IMR-90 (cell line): Measurements from ENCODE around the gene HHATL. TPM values are rescaled to one million over a fixed set of nuclear protein-coding genes. Genes with fewer than 3 reads are reported as not detected.

ENCODE experiments used
- ATAC-seq: fragments of 200-7000 bp; cut with Tn5 transposase; 2 replicates; pipeline ENCODE4 v1.9.1; 2020; ENCODE audit warnings: low read depth, mild to moderate bottlenecking, moderate library complexity
- BruUV-seq: library from RNA; stranded (reverse); fragments of 400-500 nt; replicated peaks from 2 replicates; lab custom pipeline; 2021; lab: Mats Ljungman, UMichigan
- CTCF ChIA-PET: fragments of 300-600 bp; formaldehyde crosslinking; extraction: SDS; loops from one replicate; lab custom pipeline; 2021; ENCODE audit warnings: antibody characterized with exemption; lab: Yijun Ruan, JAX
- POLR2A ChIA-PET: fragments of 300-600 bp; sonication (Branson Sonifier 250); formaldehyde crosslinking; loops from one replicate; lab custom pipeline; 2022; ENCODE audit warnings: antibody characterized with exemption; ENCODE audit not compliant: unreplicated experiment; lab: Charles Lee
- DNase-seq: peaks from one replicate; pipeline ENCODE4 v3.0.0; 2013
- H2AFZ ChIP-seq: replicated peaks from 2 replicates; pipeline ENCODE3; 2013; ENCODE audit warnings: low read length, mild to moderate bottlenecking; ENCODE audit not compliant: poor library complexity
- H2AK5ac ChIP-seq: 2 replicates; pipeline ENCODE4 v1.6.1; 2013; ENCODE audit warnings: low read depth, low read length, inconsistent platforms
- H2AK9ac ChIP-seq: replicated peaks from 2 replicates; pipeline ENCODE3; 2013; ENCODE audit warnings: mild to moderate bottlenecking, low read depth, low read length, moderate library complexity; ENCODE audit not compliant: poor library complexity
- H2BK120ac ChIP-seq: 2 replicates; pipeline ENCODE4 v1.6.1; 2013; ENCODE audit warnings: low read depth, low read length, inconsistent platforms
- H2BK15ac ChIP-seq: 3 replicates; pipeline ENCODE4 v1.6.1; 2013; ENCODE audit warnings: low read depth, low read length, inconsistent platforms
- H2BK20ac ChIP-seq: 2 replicates; pipeline ENCODE4 v1.6.1; 2013; ENCODE audit warnings: low read depth, mild to moderate bottlenecking, inconsistent platforms, low read length, moderate library complexity
- H2BK5ac ChIP-seq: 2 replicates; pipeline ENCODE4 v1.6.1; 2013; ENCODE audit warnings: mild to moderate bottlenecking, low read depth, low read length, inconsistent platforms; ENCODE audit not compliant: poor library complexity, severe bottlenecking
- H3K14ac ChIP-seq: replicated peaks from 2 replicates; pipeline ENCODE4 v1.6.1; 2013; ENCODE audit warnings: low read depth, low read length, inconsistent platforms
- H3K18ac ChIP-seq: 2 replicates; pipeline ENCODE4 v1.6.1; 2013; ENCODE audit warnings: low read depth, low read length, control low read depth
- H3K23ac ChIP-seq: 2 replicates; pipeline ENCODE4 v1.6.1; 2013; ENCODE audit warnings: low read depth, low read length, inconsistent platforms
- H3K27ac ChIP-seq: 2 replicates; pipeline ENCODE4 v1.5.1; 2013; ENCODE audit warnings: mild to moderate bottlenecking, control low read depth, low read length; ENCODE audit not compliant: insufficient read depth
- H3K27me3 ChIP-seq: 2 replicates; pipeline ENCODE4 v1.6.1; 2013; ENCODE audit warnings: low read length; ENCODE audit not compliant: control insufficient read depth, insufficient read depth
- H3K36me3 ChIP-seq: 2 replicates; pipeline ENCODE4 v1.6.1; 2013; ENCODE audit warnings: low read length, mixed read lengths; ENCODE audit not compliant: control insufficient read depth, insufficient read depth
- H3K4ac ChIP-seq: 2 replicates; pipeline ENCODE4 v1.6.1; 2013; ENCODE audit warnings: low read depth, low read length, inconsistent platforms
- H3K4me1 ChIP-seq: 2 replicates; pipeline ENCODE4 v1.6.1; 2013; ENCODE audit warnings: low read length, mixed read lengths; ENCODE audit not compliant: control insufficient read depth, insufficient read depth
- H3K4me2 ChIP-seq: 2 replicates; pipeline ENCODE4 v1.6.1; 2013; ENCODE audit warnings: low read depth, mild to moderate bottlenecking, control low read depth, low read length, moderate library complexity
- H3K4me3 ChIP-seq: 2 replicates; pipeline ENCODE4 v1.5.1; 2013; ENCODE audit warnings: low read depth, mild to moderate bottlenecking, control low read depth, low read length, moderate library complexity; ENCODE audit not compliant: insufficient read depth
- H3K56ac ChIP-seq: 2 replicates; pipeline ENCODE4 v1.6.1; 2013; ENCODE audit warnings: low read length, inconsistent platforms; ENCODE audit not compliant: insufficient read depth; ENCODE audit errors: extremely low read depth
- H3K79me1 ChIP-seq, 2 experiments: 2 replicates each; pipeline ENCODE4 v1.6.1; 2013; ENCODE audit warnings: low read length in 2 of 2, inconsistent platforms in 1 of 2, low read depth in 1 of 2
- H3K9ac ChIP-seq: 2 replicates; pipeline ENCODE4 v1.6.1; 2013; ENCODE audit warnings: low read depth, low read length, control low read depth
- H3K9me1 ChIP-seq: 2 replicates; pipeline ENCODE4 v1.6.1; 2013; ENCODE audit warnings: low read length, inconsistent platforms; ENCODE audit not compliant: insufficient read depth
- H3K9me3 ChIP-seq: 2 replicates; pipeline ENCODE4 v1.6.1; 2013; ENCODE audit warnings: low read length; ENCODE audit not compliant: control insufficient read depth, insufficient read depth
- H4K20me1 ChIP-seq: 2 replicates; pipeline ENCODE4 v1.6.1; 2013; ENCODE audit warnings: low read length, inconsistent platforms; ENCODE audit not compliant: insufficient read depth
- H4K5ac ChIP-seq: 2 replicates; pipeline ENCODE4 v1.6.1; 2013; ENCODE audit warnings: mild to moderate bottlenecking, low read depth, low read length, control low read depth
- H4K8ac ChIP-seq, 2 experiments: 2 replicates each; pipeline ENCODE4 v1.6.1; 2013; ENCODE audit warnings: low read depth in 2 of 2, low read length in 2 of 2, control low read depth in 1 of 2, inconsistent platforms in 1 of 2
- H4K91ac ChIP-seq: 2 replicates; pipeline ENCODE4 v1.6.1; 2013; ENCODE audit warnings: low read depth, low read length, inconsistent platforms; ENCODE audit not compliant: insufficient read depth
- CTCF ChIP-seq: conservative IDR thresholded peaks from 2 replicates; pipeline ENCODE4 v1.5.1; 2012; ENCODE audit warnings: mild to moderate bottlenecking, low read depth, low read length, improper control_type of control experiment
- ELK1 ChIP-seq: fragments of 150-350 bp; IDR thresholded peaks from 2 replicates; pipeline ENCODE4 v1.6.1; 2016; ENCODE audit warnings: low read depth, mild to moderate bottlenecking, low read length, moderate library complexity, borderline replicate concordance
- RAD21 ChIP-seq: IDR thresholded peaks from 2 replicates; pipeline ENCODE4 v1.6.1; 2012; ENCODE audit warnings: low read length, improper control_type of control experiment
- RFX5 ChIP-seq: IDR thresholded peaks from 2 replicates; pipeline ENCODE4 v1.8.0; 2012; ENCODE audit warnings: low read depth, mild to moderate bottlenecking, low read length, moderate library complexity
- WGBS, 2 experiments: methylation state at CpG; one replicate each; pipeline versions ENCODE4 v1.1.5 to v1.1.7; 2013; ENCODE audit warnings: missing lambda C conversion rate in 2 of 2; ENCODE audit not compliant: insufficient read length in 1 of 2; ENCODE audit errors: extremely low coverage in 2 of 2; 5-methylcytosine and 5-hydroxymethylcytosine counted together
- dilution Hi-C: fragments of 300-500 bp; cut with HindIII; formaldehyde crosslinking; loops from one replicate; pipeline ENCODE4 v1.14.3; 2018; ENCODE audit warnings: low sequenced_read_pairs; ENCODE audit not compliant: unreplicated experiment
- in situ Hi-C: fragments of 300-500 bp; cut with MboI; formaldehyde crosslinking; loops from 3 replicates; pipeline ENCODE4 v1.14.3; 2019; ENCODE audit warnings: low sequenced_read_pairs, inconsistent platforms, mixed read lengths
- intact Hi-C: fragments of 100-400 bp; cut with micrococcal nuclease; formaldehyde crosslinking; loops from 2 replicates; pipeline ENCODE4 v1.10.0; 2022
- polyA plus RNA-seq, 3 experiments: library from polyadenylated mRNA; depleted of rRNA; stranded (reverse); fragments of >200 nt; gene quantifications; 2 replicates each; pipeline ENCODE4 v1.2.3, GENCODE V29; 2012; ENCODE audit warnings: low replicate concordance in 1 of 3
- total RNA-seq: library from RNA; depleted of rRNA; stranded (reverse); fragments of >200 nt; gene quantifications from 2 replicates; pipeline ENCODE4 v1.2.3, GENCODE V29; 2012

HHATL gene
- total and polyA plus RNA-seq, 2 of the 4 experiments (the other 2 are of a cell fraction): not detected

- Histone ChIP-seq H2BK20ac (no peak overlapping the region), H3K23ac (no peak overlapping the region), H3K14ac (no peak overlapping the region), H4K5ac (no peak overlapping the region), H4K91ac (no peak overlapping the region), H3K36me3 (no peaks in the 10 kb centered on the region), H2BK120ac (no peak overlapping the region), H3K79me1 (no peaks in the 10 kb centered on the region), H4K20me1 (no peaks in the 10 kb centered on the region; the same call in 1 of the 2 replicates), H3K4me2 (no peak overlapping the region), H2BK5ac (no peak overlapping the region), H2AFZ (no peak overlapping the region), H2AK5ac (no peak overlapping the region), H3K9me1 (0 out of 2 replicates have a peak, but pooled peaks cover 2% of the 10 kb centered on the region), H3K9ac (no peak overlapping the region), H3K56ac (no peak overlapping the region), H3K4ac (no peak overlapping the region), H3K9me3 (peaks cover 5% of the 10 kb centered on the region), H4K8ac (no peak overlapping the region), H2AK9ac (no peak overlapping the region), H3K4me1 (peaks cover under 1% of the 10 kb centered on the region; the same call in 1 of the 2 replicates), H3K18ac (no peak overlapping the region), H3K27ac (no peak overlapping the region), H3K4me3 (no peak overlapping the region), H2BK15ac (no peak overlapping the region), H3K27me3 (peaks cover 81% of the 10 kb centered on the region)
- in situ Hi-C loops (no loop called here), dilution Hi-C loops (no loop called here), intact Hi-C loops (no loop called here)
- CTCF ChIA-PET: no interaction called here
- POLR2A ChIA-PET: no interaction called here
- BruUV-seq: no TSS peak
- no peak for TF ChIP-seq ELK1
- no peak for TF ChIP-seq CTCF
- no peak for TF ChIP-seq RAD21
- TF ChIP-seq RFX5: no peak
- DNase-seq (no peak), ATAC-seq (0 out of 2 replicates have a peak, but pooled peaks have one; percentile 24)
- 20% methylated on average over 1 of the region's 10 CpGs; no CpG with 5 or more reads in 1 of the 2 experiments for WGBS, 2 experiments
Observed at GRCh38 chr3:42690766-42691680, 11.6 kb downstream of the HHATL start.
